ENCODE data around the gene MYH14. TPM values are rescaled to one million over a fixed set of nuclear protein-coding genes. Genes with fewer than 3 reads are reported as not detected.

MYH14 gene
- total and polyA plus RNA-seq, 7 donors, result 55.4 to 298 (median 164) TPM

DNA sequence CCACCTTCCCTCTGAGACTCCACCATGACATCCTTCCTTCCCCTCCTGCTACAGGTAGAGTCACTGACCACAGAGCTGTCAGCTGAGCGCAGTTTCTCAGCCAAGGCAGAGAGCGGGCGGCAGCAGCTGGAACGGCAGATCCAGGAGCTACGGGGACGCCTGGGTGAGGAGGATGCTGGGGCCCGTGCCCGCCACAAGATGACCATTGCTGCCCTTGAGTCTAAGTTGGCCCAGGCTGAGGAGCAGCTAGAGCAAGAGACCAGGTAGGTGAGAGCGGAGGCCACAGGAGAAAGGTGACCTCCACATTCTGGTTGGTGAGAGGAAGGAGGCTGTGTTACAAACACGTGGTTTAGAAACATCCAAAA is 98.2 kb downstream of the MYH14 start:
- intact Hi-C loops (cut with DNase I), result no loop called here
- ATAC-seq, result no peak
- 85 to 95% (median 86%) methylated on average over 10 of the region's 10 CpGs for WGBS, 3 donors

DNA sequence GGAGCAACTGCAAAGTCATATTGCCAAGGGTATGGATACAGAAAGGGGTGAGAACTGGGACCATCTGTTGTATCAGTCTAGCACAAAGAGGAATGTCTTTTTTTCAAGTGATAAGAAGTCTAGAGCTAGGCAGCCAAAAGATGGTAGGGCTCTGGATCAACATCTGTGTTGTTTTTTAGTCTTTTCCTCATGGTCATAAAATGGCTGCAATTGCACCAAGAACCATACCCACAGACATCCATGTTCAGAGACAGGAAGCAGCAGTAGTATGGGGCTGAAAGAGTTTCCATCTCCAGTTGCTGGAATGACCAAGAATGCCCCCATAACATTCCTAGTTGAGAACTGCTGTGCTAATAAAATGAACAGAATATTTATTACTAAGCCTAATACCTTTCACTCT is 100.1 kb downstream of the MYH14 start:
- no peak for DNase-seq
- no peak for ATAC-seq
- Histone ChIP-seq H3K4me3 (no peak overlapping the region), H3K9me3 (peaks cover 7% of the 10 kb centered on the region), H3K4me1 (no peaks in the 10 kb centered on the region), H3K27ac (no peak overlapping the region), H3K36me3 (ENCODE audit: insufficient read depth in 1 of 2, low read depth in 1 of 2) (peaks cover 4 to 91% of the 10 kb centered on the region in 2 donors), H3K27me3 (ENCODE audit: insufficient read depth in 3 of 3, low read length in 2 of 3) (no peaks in the 10 kb centered on the region)
- TF ChIP-seq, protein P1, sequence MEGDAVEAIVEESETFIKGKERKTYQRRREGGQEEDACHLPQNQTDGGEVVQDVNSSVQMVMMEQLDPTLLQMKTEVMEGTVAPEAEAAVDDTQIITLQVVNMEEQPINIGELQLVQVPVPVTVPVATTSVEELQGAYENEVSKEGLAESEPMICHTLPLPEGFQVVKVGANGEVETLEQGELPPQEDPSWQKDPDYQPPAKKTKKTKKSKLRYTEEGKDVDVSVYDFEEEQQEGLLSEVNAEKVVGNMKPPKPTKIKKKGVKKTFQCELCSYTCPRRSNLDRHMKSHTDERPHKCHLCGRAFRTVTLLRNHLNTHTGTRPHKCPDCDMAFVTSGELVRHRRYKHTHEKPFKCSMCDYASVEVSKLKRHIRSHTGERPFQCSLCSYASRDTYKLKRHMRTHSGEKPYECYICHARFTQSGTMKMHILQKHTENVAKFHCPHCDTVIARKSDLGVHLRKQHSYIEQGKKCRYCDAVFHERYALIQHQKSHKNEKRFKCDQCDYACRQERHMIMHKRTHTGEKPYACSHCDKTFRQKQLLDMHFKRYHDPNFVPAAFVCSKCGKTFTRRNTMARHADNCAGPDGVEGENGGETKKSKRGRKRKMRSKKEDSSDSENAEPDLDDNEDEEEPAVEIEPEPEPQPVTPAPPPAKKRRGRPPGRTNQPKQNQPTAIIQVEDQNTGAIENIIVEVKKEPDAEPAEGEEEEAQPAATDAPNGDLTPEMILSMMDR (IDR thresholded peaks at IDR 0.05), result no peak
- intact Hi-C loops (cut with DNase I), result no loop called here

More for the DNA sequence above, 98.2 kb downstream of the MYH14 start:
- Histone ChIP-seq H3K27ac (no peak overlapping the region), H3K4me3 (no peak overlapping the region), H3K9me3 (no peaks in the 10 kb centered on the region), H3K4me1 (no peaks in the 10 kb centered on the region), H3K27me3 (ENCODE audit: insufficient read depth in 3 of 3, low read length in 2 of 3) (no peaks in the 10 kb centered on the region), H3K36me3 (ENCODE audit: insufficient read depth in 1 of 2, low read depth in 1 of 2) (peaks cover 4 to 88% of the 10 kb centered on the region in 2 donors)
- TF ChIP-seq, protein P1 (IDR thresholded peaks at IDR 0.05), result no peak
- DNase-seq, result no peak

GRCh38 chr19:50308991-50309390 is 105.6 kb downstream of the MYH14 start:
- peaks cover 0 to 50% of the 10 kb centered on the region in 2 donors for H3K36me3 ChIP-seq (ENCODE audit: insufficient read depth in 1 of 2, low read depth in 1 of 2)
- peaks cover 0 to 35% (median 11%) of the 10 kb centered on the region in 3 donors for H3K27me3 ChIP-seq (ENCODE audit: insufficient read depth in 3 of 3, low read length in 2 of 3)
- no peak overlapping the region for H3K27ac ChIP-seq
- TF ChIP-seq, protein P1 (IDR thresholded peaks at IDR 0.05), result no peak
- intact Hi-C loops (cut with DNase I), result loop anchor here in 1 of 2 donors (5.0 kb wide), 1 partner anchor 47 kb away; no protein-coding TSS in a partner anchor
- H3K9me3 ChIP-seq, result peaks cover 7% of the 10 kb centered on the region
- no peaks in the 10 kb centered on the region for H3K4me1 ChIP-seq
- no peak for ATAC-seq
- peak in 1 of 2 donors; percentile 39 for DNase-seq
- no peak overlapping the region for H3K4me3 ChIP-seq
- WGBS, 3 donors, result 82 to 88% (median 83%) methylated on average over 16 to 21 of the region's 21 CpGs

GRCh38 chr19:50309396-50310125 is 106.1 kb downstream of the MYH14 start:
- Histone ChIP-seq H3K4me3 (no peak overlapping the region), H3K36me3 (ENCODE audit: insufficient read depth in 1 of 2, low read depth in 1 of 2) (peaks cover 0 to 45% of the 10 kb centered on the region in 2 donors), H3K27ac (no peak overlapping the region), H3K4me1 (no peaks in the 10 kb centered on the region), H3K27me3 (ENCODE audit: insufficient read depth in 3 of 3, low read length in 2 of 3) (peaks cover 0 to 40% (median 14%) of the 10 kb centered on the region in 3 donors), H3K9me3 (peaks cover 7% of the 10 kb centered on the region)
- DNase-seq (peak in 1 of 2 donors; percentile 40), ATAC-seq (no peak)
- intact Hi-C loops (cut with DNase I), result loop anchor here in 1 of 2 donors (5.0 kb wide), 1 partner anchor 47 kb away; no protein-coding TSS in a partner anchor
- 59 to 71% (median 64%) methylated on average over 16 of the region's 16 CpGs for WGBS, 3 donors
- TF ChIP-seq, protein P1 (IDR thresholded peaks at IDR 0.05), result no peak
